ENCODE results near the gene DISP2. TPM values are rescaled to one million over a fixed set of nuclear protein-coding genes. Genes with fewer than 3 reads are reported as not detected.

DISP2 gene
- total RNA-seq, 1 experiment from 2014 or later = 0.62 TPM

GRCh38 chr15:40392986-40393948 lies 35.2 kb downstream of the DISP2 start:
- Histone ChIP-seq H3K4me1 (ENCODE audit: insufficient read depth, low read length, poor library complexity, severe bottlenecking) (no peaks in the 10 kb centered on the region), H3K4me3 (ENCODE audit: low read depth, low read length, poor library complexity, severe bottlenecking) (no peak overlapping the region), H3K27ac (ENCODE audit: low read depth, low read length, poor library complexity, severe bottlenecking) (no peak overlapping the region), H3K9me3 (ENCODE audit: low read depth, low read length, poor library complexity, severe bottlenecking) (no peaks in the 10 kb centered on the region), H3K36me3 (ENCODE audit: insufficient read depth, low read length, poor library complexity, severe bottlenecking) (peaks cover 66% of the 10 kb centered on the region), H3K27me3 (replicated peaks; ENCODE audit: insufficient read depth, low read depth, low read length, poor library complexity) (no peaks in the 10 kb centered on the region)
- no peak for TF ChIP-seq EZH2 (IDR thresholded peaks at IDR 0.05; ENCODE audit: borderline replicate concordance, low read depth, low read length, poor library complexity, severe bottlenecking)
- TF ChIP-seq, protein P1, sequence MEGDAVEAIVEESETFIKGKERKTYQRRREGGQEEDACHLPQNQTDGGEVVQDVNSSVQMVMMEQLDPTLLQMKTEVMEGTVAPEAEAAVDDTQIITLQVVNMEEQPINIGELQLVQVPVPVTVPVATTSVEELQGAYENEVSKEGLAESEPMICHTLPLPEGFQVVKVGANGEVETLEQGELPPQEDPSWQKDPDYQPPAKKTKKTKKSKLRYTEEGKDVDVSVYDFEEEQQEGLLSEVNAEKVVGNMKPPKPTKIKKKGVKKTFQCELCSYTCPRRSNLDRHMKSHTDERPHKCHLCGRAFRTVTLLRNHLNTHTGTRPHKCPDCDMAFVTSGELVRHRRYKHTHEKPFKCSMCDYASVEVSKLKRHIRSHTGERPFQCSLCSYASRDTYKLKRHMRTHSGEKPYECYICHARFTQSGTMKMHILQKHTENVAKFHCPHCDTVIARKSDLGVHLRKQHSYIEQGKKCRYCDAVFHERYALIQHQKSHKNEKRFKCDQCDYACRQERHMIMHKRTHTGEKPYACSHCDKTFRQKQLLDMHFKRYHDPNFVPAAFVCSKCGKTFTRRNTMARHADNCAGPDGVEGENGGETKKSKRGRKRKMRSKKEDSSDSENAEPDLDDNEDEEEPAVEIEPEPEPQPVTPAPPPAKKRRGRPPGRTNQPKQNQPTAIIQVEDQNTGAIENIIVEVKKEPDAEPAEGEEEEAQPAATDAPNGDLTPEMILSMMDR (conservative IDR thresholded peaks at IDR 0.05; ENCODE audit: low read depth, low read length) = no peak
- DNase-seq (ENCODE audit: low spot score) = no peak
- ChIA-PET CTCF (no interaction called here), POLR2A (ENCODE audit: low non-redundant PET) (no interaction called here)
- BruUV-seq (replicated peaks) = TSS peak; percentile 44
- intact Hi-C loops (cut with micrococcal nuclease; ENCODE audit: unreplicated experiment) = no loop called here

DNA sequence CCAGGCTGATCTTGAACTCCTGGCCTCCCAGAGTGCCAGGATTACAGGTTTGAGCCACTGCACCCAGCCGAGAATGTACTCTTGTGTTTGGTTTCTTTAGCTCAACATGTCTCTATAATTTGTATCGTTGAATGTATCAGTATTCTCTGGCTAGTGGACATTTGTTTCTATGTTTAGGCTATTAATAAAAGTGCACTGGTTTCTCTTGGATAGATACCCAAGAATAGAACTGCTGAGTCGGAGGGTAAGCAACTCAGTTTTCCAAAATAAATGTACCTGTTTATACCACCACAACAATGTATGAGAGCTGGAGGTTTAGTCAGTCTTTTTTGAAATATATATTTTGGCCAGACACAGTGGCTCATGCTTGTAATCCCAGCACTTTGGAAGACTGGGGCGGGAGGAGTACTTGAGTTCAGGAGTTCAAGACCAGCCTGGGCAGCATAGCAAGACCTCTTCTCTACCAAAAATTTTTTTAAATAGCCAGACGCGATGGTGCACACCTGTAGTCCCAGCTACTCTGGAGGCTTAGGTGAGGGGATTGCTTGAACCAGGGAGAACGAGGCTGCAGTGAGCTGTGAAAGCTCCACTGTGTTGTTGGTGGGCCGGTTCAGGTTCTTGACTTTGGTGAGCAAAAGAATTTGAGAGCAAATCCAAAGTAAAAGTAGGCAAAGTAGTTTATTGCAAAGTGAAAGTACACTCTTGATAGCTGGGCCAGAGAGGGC lies 39.8 kb downstream of the DISP2 start:
- no peaks in the 10 kb centered on the region for H3K27me3 ChIP-seq (replicated peaks; ENCODE audit: insufficient read depth, low read depth, low read length, poor library complexity)
- H3K36me3 ChIP-seq (ENCODE audit: insufficient read depth, low read length, poor library complexity, severe bottlenecking) = peaks cover 23% of the 10 kb centered on the region
- POLR2A ChIA-PET (ENCODE audit: low non-redundant PET) = interaction anchor here (0.7 kb wide), 1 partner anchor 59 kb away, joined by 18 read pairs; no protein-coding TSS in a partner anchor
- no peaks in the 10 kb centered on the region for H3K9me3 ChIP-seq (ENCODE audit: low read depth, low read length, poor library complexity, severe bottlenecking)
- intact Hi-C loops (cut with micrococcal nuclease; ENCODE audit: unreplicated experiment) = no loop called here
- TF ChIP-seq, protein P1 (conservative IDR thresholded peaks at IDR 0.05; ENCODE audit: low read depth, low read length) = no peak
- TF ChIP-seq EZH2 (IDR thresholded peaks at IDR 0.05; ENCODE audit: borderline replicate concordance, low read depth, low read length, poor library complexity, severe bottlenecking) = no peak
- BruUV-seq (replicated peaks) = no TSS peak
- CTCF ChIA-PET = interaction anchor here (0.6 kb wide), 1 partner anchor 25 kb away, joined by 14 read pairs; no protein-coding TSS in a partner anchor
- H3K4me1 ChIP-seq (ENCODE audit: insufficient read depth, low read length, poor library complexity, severe bottlenecking) = no peaks in the 10 kb centered on the region
- H3K4me3 ChIP-seq (ENCODE audit: low read depth, low read length, poor library complexity, severe bottlenecking) = no peak overlapping the region
- no peak overlapping the region for H3K27ac ChIP-seq (ENCODE audit: low read depth, low read length, poor library complexity, severe bottlenecking)
- no peak for DNase-seq (ENCODE audit: low spot score)

GRCh38 chr15:40398413-40398873 lies 40.4 kb downstream of the DISP2 start:
- H3K4me3 ChIP-seq (ENCODE audit: low read depth, low read length, poor library complexity, severe bottlenecking) = no peak overlapping the region
- ChIA-PET POLR2A (ENCODE audit: low non-redundant PET) (interaction anchor here (0.6 kb wide), 1 partner anchor 68 kb away, joined by 7 read pairs; no protein-coding TSS in a partner anchor), CTCF (no interaction called here)
- H3K27me3 ChIP-seq (replicated peaks; ENCODE audit: insufficient read depth, low read depth, low read length, poor library complexity) = no peaks in the 10 kb centered on the region
- no peaks in the 10 kb centered on the region for H3K9me3 ChIP-seq (ENCODE audit: low read depth, low read length, poor library complexity, severe bottlenecking)
- peaks cover 17% of the 10 kb centered on the region for H3K36me3 ChIP-seq (ENCODE audit: insufficient read depth, low read length, poor library complexity, severe bottlenecking)
- intact Hi-C loops (cut with micrococcal nuclease; ENCODE audit: unreplicated experiment) = no loop called here
- no TSS peak for BruUV-seq (replicated peaks)
- no peak overlapping the region for H3K27ac ChIP-seq (ENCODE audit: low read depth, low read length, poor library complexity, severe bottlenecking)
- no peak for TF ChIP-seq EZH2 (IDR thresholded peaks at IDR 0.05; ENCODE audit: borderline replicate concordance, low read depth, low read length, poor library complexity, severe bottlenecking)
- TF ChIP-seq, protein P1 (conservative IDR thresholded peaks at IDR 0.05; ENCODE audit: low read depth, low read length) = no peak
- no peaks in the 10 kb centered on the region for H3K4me1 ChIP-seq (ENCODE audit: insufficient read depth, low read length, poor library complexity, severe bottlenecking)
- DNase-seq (ENCODE audit: low spot score) = no peak

Data from A673 (cell line).